ENCODE results near the gene ITSN1.
A peak's percentile ranks its signal among the peaks of the same experiment; 100 is the strongest.

DNA sequence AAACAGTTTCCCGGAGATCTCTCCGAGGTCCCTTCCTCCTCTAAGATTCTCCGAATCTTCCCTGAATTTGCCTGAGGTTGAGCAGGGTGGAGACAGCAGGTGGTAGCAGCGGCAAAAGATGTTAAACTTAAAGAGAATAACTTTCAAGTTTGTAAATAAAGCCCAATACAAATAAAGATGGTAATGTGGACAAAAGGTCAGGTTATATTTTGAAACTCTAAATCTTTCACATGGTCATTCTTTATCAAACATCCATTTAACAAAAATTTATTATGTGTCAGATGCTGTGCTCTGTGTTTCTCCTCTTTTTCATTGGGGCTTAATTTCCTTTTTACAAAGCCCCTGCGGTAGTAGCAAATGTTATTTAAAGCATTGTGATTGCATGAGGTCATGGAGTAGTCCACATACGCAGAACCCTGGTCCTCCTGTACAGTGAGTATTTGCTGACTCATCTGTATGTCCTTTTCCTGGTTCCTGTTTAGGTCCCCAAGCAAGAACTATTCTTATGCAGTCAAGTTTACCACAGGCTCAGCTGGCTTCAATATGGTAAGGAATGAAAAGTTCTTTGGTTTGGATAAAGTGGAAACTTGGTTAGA, 119.2 kb downstream of the ITSN1 start:
- peak; percentile 16; the same call in 1 of the 2 replicates for TF ChIP-seq TAF1 (IDR thresholded peaks at IDR 0.05; ENCODE audit: borderline replicate concordance, insufficient read depth, low read length)
- no peak for TF ChIP-seq POLR2AphosphoS5 (IDR thresholded peaks at IDR 0.05; ENCODE audit: low read depth, low read length)
- TF ChIP-seq, protein P1, sequence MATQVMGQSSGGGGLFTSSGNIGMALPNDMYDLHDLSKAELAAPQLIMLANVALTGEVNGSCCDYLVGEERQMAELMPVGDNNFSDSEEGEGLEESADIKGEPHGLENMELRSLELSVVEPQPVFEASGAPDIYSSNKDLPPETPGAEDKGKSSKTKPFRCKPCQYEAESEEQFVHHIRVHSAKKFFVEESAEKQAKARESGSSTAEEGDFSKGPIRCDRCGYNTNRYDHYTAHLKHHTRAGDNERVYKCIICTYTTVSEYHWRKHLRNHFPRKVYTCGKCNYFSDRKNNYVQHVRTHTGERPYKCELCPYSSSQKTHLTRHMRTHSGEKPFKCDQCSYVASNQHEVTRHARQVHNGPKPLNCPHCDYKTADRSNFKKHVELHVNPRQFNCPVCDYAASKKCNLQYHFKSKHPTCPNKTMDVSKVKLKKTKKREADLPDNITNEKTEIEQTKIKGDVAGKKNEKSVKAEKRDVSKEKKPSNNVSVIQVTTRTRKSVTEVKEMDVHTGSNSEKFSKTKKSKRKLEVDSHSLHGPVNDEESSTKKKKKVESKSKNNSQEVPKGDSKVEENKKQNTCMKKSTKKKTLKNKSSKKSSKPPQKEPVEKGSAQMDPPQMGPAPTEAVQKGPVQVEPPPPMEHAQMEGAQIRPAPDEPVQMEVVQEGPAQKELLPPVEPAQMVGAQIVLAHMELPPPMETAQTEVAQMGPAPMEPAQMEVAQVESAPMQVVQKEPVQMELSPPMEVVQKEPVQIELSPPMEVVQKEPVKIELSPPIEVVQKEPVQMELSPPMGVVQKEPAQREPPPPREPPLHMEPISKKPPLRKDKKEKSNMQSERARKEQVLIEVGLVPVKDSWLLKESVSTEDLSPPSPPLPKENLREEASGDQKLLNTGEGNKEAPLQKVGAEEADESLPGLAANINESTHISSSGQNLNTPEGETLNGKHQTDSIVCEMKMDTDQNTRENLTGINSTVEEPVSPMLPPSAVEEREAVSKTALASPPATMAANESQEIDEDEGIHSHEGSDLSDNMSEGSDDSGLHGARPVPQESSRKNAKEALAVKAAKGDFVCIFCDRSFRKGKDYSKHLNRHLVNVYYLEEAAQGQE (IDR thresholded peaks at IDR 0.05; ENCODE audit: insufficient read depth in 1 of 2, low read depth in 2 of 2, low read length in 2 of 2), result peak in 1 of 2 experiments; percentile 7; a peak in 1 of 4 replicates

Measured in PFSK-1 (cell line).